HG03280 (cell line): Measurements from ENCODE around the gene BPIFB2.

Experiments
- ATAC-seq: cut with Tn5 transposase; IDR thresholded peaks from one replicate; pipeline ENCODE4 v1.9.1; 2021; ENCODE audit warnings: mild to moderate bottlenecking, moderate library complexity; ENCODE audit not compliant: unreplicated experiment

The BPIFB2 gene

GRCh38 chr20:33005908-33006775, 1.4 kb upstream of the BPIFB2 start:
- ATAC-seq, result no peak

DNA sequence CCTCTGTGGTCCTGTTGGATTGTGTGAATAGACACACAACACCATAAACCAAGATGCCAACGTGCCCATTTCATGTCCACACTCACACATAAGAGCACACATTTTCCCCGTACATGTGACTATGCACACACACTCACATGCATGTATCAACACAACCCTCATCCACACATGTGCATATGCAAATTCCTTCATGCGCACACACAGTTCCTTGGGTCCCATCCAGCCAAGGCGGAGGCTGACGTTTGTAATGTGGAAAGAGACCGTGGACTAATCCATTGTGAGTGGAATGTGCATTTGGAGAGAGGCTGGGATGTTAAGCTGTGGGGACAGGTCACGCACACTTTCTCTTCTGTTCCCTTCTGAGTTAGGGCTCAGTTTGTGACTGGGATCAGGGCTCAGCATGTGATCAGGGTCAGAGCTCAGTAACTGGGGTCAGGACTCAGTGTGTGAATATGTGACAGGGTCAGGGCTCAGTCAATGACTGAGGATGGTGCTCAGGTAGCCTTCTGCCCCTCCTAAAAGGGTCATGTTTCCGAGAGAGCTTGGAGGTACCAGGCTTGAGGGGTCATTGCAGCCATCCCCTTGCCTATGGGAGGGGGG, 628 bp upstream of the BPIFB2 start:
- no peak for ATAC-seq

GRCh38 chr20:33008336-33009213, 1.1 kb downstream of the BPIFB2 start:
- no peak for ATAC-seq

GRCh38 chr20:33009214-33010132, 2.0 kb downstream of the BPIFB2 start:
- no peak for ATAC-seq

GRCh38 chr20:33010133-33010504, 2.6 kb downstream of the BPIFB2 start:
- ATAC-seq, result no peak

- ATAC-seq, result no peak
These were observed 3.4 kb downstream of the BPIFB2 start for GRCh38 chr20:33010674-33011449.

DNA sequence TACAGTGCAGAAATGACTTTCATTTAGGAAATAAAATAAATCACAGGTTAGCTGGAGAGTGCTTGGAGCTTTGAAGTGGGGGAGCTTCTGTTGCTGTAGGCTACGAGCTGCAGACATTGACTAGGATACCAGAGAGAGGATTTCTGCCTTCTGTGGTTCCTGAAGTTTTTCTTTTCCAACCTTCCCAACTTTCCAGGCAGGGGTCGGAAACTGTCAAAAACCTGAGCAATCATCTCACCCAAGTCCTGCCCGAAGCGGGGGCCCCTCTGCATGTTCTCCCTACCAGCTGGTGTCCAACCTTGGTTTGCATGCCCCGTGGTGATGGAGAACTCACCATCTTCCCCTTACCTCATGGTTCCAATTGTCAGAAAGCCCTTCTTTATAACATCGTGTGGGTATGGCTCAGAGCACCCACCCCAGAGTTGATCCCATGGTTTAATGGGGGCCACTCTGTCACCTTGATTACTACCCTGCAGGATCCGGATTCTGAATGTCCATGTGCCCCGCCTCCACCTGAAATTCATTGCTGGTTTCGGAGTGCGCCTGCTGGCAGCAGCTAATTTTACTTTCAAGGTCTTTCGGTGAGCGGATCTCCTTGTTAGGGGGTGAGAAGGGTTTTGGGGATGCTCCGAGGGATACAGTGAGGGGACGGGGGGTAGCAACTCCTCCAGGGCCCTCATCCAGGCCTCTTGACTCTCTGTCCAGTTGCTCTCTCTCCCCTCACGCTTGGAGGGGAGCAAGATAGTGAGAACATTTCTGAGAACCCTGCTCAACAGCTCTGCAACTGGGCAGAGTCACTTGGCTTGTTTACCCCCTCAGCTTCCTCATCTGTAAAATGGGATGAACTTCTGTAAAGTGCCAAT, 5.1 kb downstream of the BPIFB2 start:
- ATAC-seq, result no peak

DNA sequence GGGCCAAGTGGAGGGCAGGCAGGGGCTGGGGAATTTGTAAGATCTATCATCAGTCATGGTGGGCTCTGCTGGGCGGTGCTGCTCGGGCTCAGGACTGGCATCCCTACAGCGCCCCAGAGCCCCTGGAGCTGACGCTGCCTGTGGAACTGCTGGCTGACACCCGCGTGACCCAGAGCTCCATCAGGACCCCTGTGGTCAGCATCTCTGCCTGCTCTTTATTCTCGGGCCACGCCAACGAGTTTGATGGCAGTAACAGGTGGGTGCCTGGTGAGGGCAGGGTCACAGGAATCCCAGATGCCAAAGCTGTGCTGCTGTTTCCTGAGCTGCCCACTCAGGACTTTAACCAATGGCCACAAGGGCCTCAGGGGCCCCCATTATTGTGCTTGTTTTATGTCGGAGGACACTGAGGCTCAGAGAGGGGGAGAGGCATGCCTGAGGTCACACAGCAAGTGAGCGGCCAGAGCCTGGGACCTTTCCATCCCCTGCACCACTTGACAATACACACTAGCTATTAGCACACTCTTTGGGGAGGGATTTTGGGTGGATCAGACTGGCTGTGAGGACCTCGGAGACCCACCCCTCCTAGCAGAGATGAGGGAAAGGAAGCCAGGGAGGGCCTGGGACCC, 6.3 kb downstream of the BPIFB2 start:
- no peak for ATAC-seq

- ATAC-seq, result no peak
These were observed 7.0 kb downstream of the BPIFB2 start for GRCh38 chr20:33014336-33015113.

DNA sequence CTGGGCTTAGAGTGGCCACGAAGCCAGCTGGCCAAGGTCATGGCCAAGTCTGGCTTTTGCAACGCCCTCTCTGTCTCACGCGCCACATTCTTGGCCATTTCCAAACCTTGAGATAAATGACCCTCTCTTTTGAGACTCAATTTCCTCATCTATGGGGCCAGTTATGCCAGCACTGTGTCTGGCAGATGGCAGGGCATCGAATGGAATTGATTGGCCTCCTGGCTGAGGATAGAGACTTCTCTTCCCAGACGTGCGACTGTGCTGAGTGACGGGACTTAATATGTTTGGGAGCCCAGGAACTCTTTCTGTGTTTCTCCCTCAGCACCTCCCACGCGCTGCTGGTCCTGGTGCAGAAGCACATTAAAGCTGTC, 7.6 kb downstream of the BPIFB2 start:
- no peak for ATAC-seq

DNA sequence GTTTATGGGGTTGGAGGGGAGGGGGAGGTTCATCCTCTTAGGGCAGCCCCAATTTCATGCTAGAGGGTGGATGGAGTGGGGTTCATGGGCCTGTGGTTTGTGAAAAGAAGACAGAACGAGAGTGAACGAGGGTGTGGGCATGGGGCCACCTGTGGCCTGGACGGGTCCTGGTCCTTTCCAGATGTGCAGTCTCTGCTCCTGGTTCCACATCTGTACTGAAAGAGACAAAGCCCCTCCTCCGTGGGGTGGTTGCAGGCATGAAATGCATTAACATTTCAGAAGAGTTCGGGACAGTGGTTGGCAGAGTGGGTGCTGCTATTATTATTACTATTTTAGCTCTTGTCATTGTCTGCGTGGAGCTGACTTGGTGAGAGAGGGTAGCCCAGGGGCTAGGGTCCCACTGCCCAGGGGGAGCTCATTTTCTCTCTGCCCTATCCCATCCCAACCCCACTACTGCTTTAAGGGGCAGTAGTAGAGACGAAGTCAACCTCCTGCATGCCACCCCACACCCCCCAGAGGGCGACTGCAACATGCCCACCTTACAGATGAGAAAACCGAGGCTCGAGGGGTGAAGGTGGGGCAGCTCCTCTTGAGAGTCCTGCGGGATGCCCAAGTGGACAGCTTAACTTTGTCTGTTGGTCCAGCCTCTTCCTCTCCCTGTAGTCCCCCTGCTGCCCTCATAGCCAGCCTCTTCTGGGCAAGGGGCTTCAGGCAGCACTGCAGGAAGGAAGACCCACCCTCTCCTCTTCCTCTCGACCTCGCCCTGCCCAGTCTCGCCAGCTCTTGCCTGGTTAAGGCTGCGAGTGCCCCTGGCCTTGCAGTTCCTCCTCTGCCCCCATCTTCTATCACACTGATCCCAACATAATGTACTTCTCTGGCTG, 8.4 kb downstream of the BPIFB2 start:
- ATAC-seq, result no peak

DNA sequence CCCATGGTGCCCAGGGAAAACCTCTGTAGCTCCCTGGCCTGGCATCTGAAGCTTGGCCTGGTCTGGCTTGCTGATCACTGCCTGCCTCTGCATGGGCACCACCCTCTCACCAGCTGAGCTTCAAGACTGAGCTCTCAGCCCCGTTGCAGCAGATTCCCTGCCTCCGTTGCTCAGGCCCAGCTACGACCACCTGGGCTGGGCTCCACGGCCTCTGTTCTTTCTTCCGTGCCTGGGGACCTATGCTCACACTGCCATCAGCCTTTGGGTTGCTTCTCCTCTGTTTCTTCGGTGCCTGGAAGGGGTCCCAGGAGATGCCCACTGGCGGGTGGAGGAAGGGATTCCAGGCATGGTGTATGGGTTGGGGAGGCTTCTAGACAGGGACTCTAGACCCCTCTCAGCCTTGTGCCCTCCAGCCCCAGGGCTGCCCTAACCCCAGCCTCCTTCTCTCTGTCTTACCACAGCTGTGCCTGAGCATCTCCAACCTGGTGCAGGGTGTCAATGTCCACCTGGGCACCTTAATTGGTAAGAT, 9.1 kb downstream of the BPIFB2 start:
- ATAC-seq, result no peak

GRCh38 chr20:33017542-33017941, 10.0 kb downstream of the BPIFB2 start:
- ATAC-seq, result no peak

DNA sequence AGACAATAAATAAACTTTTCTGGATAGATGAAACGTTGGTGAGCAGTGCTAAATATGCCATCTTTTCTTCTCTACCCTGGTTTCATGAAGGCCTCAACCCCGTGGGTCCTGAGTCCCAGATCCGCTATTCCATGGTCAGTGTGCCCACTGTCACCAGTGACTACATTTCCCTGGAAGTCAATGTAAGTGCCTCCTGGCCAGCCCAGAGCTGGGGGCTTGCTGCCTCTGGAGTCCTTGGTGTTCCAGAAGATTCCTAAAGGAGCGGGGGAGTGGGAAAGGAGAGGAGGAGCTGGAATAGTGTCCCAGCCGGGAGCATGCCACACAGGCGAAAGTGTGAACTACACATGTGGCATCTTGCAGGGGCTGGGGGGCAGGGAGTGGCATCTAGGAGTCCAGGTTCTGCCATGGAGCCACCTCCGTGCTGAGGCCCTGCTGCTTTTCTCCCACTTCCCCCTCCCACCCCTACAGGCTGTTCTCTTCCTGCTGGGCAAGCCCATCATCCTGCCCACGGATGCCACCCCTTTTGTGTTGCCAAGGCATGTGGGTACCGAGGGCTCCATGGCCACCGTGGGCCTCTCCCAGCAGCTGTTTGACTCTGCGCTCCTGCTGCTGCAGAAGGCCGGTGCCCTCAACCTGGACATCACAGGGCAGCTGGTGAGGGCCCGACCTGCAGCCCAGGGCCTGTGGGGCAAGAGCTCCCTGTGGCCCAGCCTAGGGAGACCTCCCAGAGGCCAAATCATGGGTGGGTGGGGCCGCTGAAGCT, 10.8 kb downstream of the BPIFB2 start:
- no peak for ATAC-seq

DNA sequence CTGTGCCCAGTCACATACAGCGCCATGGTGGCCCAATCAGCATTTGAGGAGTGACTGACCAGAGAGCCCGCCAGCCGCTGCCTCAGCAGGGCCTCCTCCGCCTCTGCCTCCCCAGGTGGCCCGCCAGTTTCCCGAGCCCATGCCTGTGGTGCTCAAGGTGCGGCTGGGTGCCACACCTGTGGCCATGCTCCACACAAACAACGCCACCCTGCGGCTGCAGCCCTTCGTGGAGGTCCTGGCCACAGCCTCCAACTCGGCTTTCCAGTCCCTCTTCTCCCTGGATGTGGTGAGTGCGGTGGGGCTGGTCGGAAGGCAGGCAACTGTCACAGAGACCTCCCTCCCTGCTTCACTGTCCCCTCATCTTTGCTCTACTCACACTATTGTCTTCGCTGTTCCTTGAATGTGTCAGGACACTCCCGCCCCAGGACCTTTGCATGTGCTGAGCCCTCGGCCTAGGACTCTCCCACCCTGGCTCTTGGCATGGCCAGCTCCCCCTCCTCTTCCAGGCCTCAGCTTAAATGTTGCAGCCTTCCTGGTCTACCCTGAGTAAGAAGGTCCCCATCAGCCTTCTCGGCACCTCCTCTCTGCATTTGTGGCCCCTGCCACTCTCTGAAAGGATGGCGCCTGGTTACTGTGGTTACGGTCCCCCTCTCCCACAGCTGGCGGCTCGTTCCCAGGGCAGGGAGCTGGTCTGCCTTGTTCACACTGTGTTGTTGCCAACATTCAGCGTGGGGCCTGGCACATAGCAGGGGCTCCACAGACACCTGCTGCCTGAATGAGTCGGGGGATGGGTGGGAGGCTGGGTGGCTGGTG, 12.2 kb downstream of the BPIFB2 start:
- ATAC-seq, result no peak
